ENCODE data around the gene TBC1D1. TPM values are rescaled to one million over a fixed set of nuclear protein-coding genes. Genes with fewer than 3 reads are reported as not detected.

TBC1D1 gene
- total RNA-seq, 4 donors from 2014 or later, result 15.9 to 24.0 (median 20.0) TPM

DNA sequence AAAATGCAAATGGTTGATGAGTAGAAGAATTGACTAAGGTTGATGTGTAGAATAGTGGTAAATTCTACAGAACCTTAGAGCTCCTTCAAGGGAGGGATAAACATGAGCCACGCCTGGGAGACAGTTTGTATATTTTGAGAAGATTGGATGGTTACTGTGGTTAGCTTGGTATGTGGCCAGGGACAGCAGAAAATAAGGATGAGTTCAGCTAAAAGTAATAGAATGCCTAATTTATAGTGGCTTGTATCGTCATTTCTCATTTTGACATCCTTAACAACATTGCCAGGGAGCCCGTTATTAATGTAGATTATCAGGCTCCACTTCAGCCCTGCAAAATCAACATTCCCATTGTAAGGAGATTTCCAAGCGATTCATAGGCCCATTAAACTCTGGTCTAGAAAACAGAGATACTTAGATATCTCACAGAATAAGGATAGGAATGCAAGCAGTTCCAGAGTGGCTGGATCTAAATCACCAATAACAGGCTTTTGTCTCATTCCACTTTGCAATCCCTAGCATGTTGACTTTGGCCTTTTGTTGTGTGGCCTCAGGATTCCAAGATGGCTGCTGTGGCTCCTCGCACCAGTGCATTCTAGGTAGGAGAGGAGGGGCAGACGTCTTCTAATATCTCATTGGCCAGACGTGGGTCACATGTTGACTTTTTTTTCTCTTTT lies 62.9 kb downstream of the TBC1D1 start:
- H3K4me3 ChIP-seq (ENCODE audit: low read depth, poor library complexity, severe bottlenecking), result no peak overlapping the region
- intact Hi-C loops (cut with DNase I; ENCODE audit: low total_unique reads), result no loop called here
- WGBS, 2 donors, result 69 to 85% methylated on average over 7 of the region's 7 CpGs
- DNase-seq (ENCODE audit: low spot score in 2 of 2), result no peak
- TF ChIP-seq POLR2A (IDR thresholded peaks at IDR 0.05) (no peak), CTCF (IDR thresholded peaks at IDR 0.05) (no peak)

DNA sequence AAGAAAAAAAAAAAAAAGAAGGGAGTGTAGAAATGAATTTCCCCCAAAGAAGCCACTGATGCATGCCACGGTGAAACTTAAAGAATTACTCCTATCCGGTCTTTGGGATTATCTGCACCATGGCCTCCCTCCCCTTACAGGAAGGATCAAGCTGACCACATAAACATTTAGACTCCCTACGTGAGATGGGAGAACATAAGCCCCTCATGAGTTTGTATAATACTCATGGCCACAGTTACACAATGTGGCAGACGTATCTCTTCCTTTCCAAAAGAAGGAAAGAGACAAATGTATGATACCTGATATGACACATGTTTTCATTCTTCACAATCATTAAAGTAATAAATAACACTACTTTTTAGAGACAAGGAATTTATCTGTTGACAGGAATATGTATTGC lies 66.1 kb downstream of the TBC1D1 start:
- intact Hi-C loops (cut with DNase I; ENCODE audit: low total_unique reads), result no loop called here
- 61 to 77% methylated on average over 4 of the region's 4 CpGs for WGBS, 2 donors
- TF ChIP-seq POLR2A (IDR thresholded peaks at IDR 0.05) (no peak), CTCF (IDR thresholded peaks at IDR 0.05) (no peak)

DNA sequence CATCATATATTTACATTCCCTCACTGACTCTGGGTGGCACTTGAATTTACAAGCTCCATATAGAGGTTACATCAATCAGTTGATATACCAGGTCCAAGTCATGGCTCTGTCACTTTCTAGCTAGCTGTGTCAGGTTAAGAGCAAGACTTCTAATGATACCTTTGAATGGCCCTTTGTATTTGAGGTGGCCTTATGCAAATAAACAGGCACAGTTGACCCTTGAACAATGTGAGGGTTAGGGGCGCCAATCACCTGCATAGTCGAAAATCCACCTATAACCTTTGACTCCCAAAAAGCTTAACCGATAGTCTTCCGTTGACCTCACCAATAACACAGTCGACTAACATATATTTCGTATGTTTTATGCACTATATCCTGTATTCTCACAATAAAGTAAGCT lies 68.0 kb downstream of the TBC1D1 start:
- H3K4me3 ChIP-seq (ENCODE audit: low read depth, poor library complexity, severe bottlenecking), result no peak overlapping the region
- intact Hi-C loops (cut with DNase I; ENCODE audit: low total_unique reads), result no loop called here
- 81 to 96% methylated on average over 6 of the region's 6 CpGs for WGBS, 2 donors
- no peak for TF ChIP-seq CTCF (IDR thresholded peaks at IDR 0.05)
- no peak for TF ChIP-seq POLR2A (IDR thresholded peaks at IDR 0.05)
- no peak for DNase-seq (ENCODE audit: low spot score in 2 of 2)

More for the DNA sequence above, 66.1 kb downstream of the TBC1D1 start:
- no peak overlapping the region for H3K4me3 ChIP-seq (ENCODE audit: low read depth, poor library complexity, severe bottlenecking)
- no peak for DNase-seq (ENCODE audit: low spot score in 2 of 2)

GRCh38 chr4:37960098-37960497 lies 69.2 kb downstream of the TBC1D1 start, which contains the start of gene PTTG2:
Gene PTTG2 (plus strand): TSS chr4:37960398. CDS start chr4:37960435, 37 bp downstream.
- H3K4me3 ChIP-seq (ENCODE audit: low read depth, poor library complexity, severe bottlenecking), result no peak within 1 kb of the TSS
- no peak for TF ChIP-seq POLR2A (IDR thresholded peaks at IDR 0.05)
- no peak for TF ChIP-seq CTCF (IDR thresholded peaks at IDR 0.05)
- intact Hi-C loops (cut with DNase I; ENCODE audit: low total_unique reads), result no loop called here
- no peak for DNase-seq (ENCODE audit: low spot score in 2 of 2)
- WGBS, 2 donors, result 87% methylated on average over 5 of the region's 5 CpGs

DNA sequence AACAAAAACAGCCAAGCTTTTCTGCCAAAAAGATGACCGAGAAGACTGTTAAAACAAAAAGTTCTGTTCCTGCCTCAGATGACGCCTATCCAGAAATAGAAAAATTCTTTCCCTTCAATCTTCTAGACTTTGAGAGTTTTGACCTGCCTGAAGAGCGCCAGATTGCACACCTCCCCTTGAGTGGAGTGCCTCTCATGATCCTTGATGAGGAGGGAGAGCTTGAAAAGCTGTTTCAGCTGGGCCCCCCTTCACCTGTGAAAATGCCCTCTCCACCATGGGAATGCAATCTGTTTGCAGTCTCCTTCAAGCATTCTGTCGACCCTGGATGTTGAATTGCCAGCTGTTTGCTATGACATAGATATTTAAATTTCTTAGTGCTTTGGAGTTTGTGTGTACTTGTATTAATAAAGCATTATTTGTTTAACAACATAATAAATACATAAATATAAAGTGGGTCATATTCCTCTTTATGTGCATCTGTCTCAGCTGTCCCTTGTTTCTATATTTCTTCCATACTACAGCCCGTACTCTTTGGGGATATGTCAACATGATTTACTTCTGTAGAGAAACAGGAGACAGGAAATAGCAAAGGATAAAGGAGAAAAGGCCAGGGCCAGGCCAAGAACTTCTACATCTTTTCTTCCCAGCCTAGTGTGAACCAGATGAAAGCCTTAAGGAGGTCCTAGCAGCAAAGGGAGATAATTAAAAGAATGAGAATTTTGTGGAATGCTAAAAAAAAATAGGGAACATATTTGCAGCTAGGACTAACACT lies 70.0 kb downstream of the TBC1D1 start:
- no peak overlapping the region for H3K4me3 ChIP-seq (ENCODE audit: low read depth, poor library complexity, severe bottlenecking)
- no peak for DNase-seq (ENCODE audit: low spot score in 2 of 2)
- intact Hi-C loops (cut with DNase I; ENCODE audit: low total_unique reads), result no loop called here
- WGBS, 2 donors, result 72 to 77% methylated on average over 5 of the region's 5 CpGs
- TF ChIP-seq POLR2A (IDR thresholded peaks at IDR 0.05) (no peak), CTCF (IDR thresholded peaks at IDR 0.05) (no peak)
